T-helper 1 cell treated with Interleukin-12 subunit alpha and Interleukin-12 subunit beta and Interleukin-4 antibody, amounts not matched to agents 30 μg/mL and 1 μg/mL, for 36 hours (primary cell): Measurements from ENCODE around the gene DIAPH3.
"Not testable (repeated sequence)": the region's sequence is repeated elsewhere in the genome, so short reads cannot be mapped to it uniquely, and the experiment has no call there.

Experiments
- H3K27ac Mint-ChIP-seq: one replicate; pipeline ENCODE4 v1.8.0; 2021; ENCODE audit warnings: mild to moderate bottlenecking, mixed read lengths
- H3K27me3 Mint-ChIP-seq: one replicate; pipeline ENCODE4 v1.8.0; 2021; ENCODE audit warnings: low read depth, mixed read lengths
- H3K36me3 Mint-ChIP-seq: one replicate; pipeline ENCODE4 v1.8.0; 2021; ENCODE audit warnings: low read depth, mixed read lengths
- H3K4me1 Mint-ChIP-seq: one replicate; pipeline ENCODE4 v1.8.0; 2021; ENCODE audit warnings: low read depth, mixed read lengths
- H3K4me3 Mint-ChIP-seq: one replicate; pipeline ENCODE4 v1.8.0; 2021; ENCODE audit warnings: mild to moderate bottlenecking, moderate library complexity, mixed read lengths
- H3K9me3 Mint-ChIP-seq: one replicate; pipeline ENCODE4 v1.8.0; 2021; ENCODE audit warnings: mixed read lengths

DIAPH3 gene

DNA sequence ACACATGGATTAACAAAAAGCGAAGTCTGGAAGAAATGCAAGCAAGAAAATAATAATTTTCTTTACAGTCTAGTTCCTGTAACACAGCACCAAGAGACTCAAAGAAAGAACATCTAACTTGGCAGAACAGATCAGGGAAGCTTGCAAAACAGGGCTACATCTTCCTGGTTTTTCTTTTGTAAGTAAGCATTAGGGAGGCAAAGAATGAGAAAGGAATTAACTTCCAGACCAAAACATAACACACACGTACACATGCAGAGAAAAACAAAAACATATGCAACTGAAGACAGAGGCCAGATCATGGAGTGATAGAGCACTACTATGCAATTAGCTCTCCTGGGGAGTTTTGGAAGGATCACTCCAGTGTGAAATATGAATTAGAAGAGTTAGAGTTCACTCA is 120.5 kb downstream of the DIAPH3 start:
- Mint-ChIP-seq H3K4me1 (no peaks in the 10 kb centered on the region), H3K27ac (no peak overlapping the region), H3K27me3 (no peaks in the 10 kb centered on the region), H3K36me3 (peaks cover 13% of the 10 kb centered on the region), H3K4me3 (no peak overlapping the region), H3K9me3 (peaks cover 4% of the 10 kb centered on the region)

DNA sequence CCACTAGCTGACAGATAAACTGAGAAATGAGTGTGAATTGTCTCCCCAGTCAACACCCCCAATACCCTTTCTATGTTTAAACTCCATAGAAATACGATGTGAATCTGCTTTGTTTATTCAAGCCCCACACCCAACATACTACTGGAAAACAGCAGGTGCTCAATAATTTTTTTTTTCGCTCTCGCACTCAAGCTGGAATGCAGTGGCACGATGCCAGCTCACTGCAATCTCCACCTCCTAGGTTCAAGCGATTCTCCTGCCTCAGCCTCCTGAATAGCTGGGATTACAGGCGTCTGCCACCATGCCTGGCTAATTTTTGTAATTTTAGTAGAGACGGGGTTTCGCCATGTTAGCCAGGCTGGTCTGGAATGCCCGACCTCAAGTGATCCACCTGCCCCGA is 123.1 kb downstream of the DIAPH3 start:
- not testable (repeated sequence) for H3K27ac Mint-ChIP-seq, H3K4me1 Mint-ChIP-seq, H3K27me3 Mint-ChIP-seq, H3K9me3 Mint-ChIP-seq, H3K36me3 Mint-ChIP-seq, H3K4me3 Mint-ChIP-seq

DNA sequence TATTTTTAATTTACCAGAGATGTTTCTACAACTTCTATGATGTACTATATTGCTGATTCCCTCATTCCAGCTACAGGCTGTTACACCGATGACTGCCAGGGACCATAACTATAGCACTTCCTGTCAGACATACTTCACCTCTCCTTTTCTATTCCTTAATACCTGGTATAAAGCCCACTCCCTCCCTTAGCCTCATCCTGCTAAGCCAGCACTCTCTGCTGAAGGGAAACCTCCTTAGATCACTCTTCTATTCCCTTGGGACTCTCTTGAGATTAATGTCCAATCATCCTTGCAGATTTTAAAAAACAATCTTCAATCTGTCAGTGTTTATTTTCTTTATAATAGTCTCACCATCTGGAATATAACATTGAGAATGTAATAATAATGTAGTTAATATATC is 127.9 kb downstream of the DIAPH3 start:
- Mint-ChIP-seq H3K27me3 (no peaks in the 10 kb centered on the region), H3K4me1 (no peaks in the 10 kb centered on the region), H3K27ac (no peak overlapping the region), H3K9me3 (no peaks in the 10 kb centered on the region), H3K36me3 (peaks cover 8% of the 10 kb centered on the region), H3K4me3 (no peak overlapping the region)

DNA sequence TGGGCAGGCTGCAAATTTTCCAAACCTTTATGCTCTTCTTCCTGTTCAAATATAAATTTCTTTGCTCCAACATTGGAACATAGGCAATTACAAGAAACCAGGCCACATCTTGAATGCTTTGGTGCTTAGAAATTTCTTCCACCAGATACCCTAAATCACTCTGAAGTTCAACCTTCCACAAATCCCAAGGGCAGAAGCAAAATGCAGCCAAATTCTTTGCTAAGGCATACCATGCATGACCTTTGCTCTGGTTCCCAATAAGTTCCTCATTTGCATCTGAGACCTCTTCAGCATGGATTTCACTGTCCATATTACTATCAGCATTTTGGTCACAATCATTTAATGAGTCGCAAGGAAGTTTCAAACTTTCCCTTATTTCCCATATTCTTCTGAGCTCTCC is 130.9 kb downstream of the DIAPH3 start:
- Mint-ChIP-seq H3K27ac (no peak overlapping the region), H3K9me3 (no peaks in the 10 kb centered on the region), H3K27me3 (no peaks in the 10 kb centered on the region), H3K4me1 (no peaks in the 10 kb centered on the region), H3K4me3 (no peak overlapping the region), H3K36me3 (peaks cover 11% of the 10 kb centered on the region)

DNA sequence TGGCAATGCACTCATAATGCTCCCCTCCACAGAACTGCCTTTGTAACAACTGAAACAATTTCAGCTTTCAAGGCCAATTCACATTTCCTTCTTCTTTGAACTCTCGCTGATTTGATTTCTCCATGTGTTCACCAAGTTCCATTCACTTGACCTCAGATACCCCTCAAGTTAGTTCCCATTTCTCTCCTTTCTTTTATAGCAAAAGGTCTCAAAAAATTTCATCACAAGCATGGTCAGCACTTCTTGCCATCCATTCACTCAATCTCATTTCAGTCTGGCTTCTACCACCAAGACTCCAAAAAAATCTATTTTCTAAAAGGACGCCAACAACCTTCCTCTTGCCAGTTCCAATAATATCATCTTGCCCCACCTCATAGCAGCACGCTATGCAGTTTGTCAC is 135.7 kb downstream of the DIAPH3 start:
- H3K27me3 Mint-ChIP-seq: no peaks in the 10 kb centered on the region
- peaks cover 19% of the 10 kb centered on the region for H3K36me3 Mint-ChIP-seq
- H3K27ac Mint-ChIP-seq: no peak overlapping the region
- no peak overlapping the region for H3K4me3 Mint-ChIP-seq
- H3K9me3 Mint-ChIP-seq: peaks cover 10% of the 10 kb centered on the region
- no peaks in the 10 kb centered on the region for H3K4me1 Mint-ChIP-seq

DNA sequence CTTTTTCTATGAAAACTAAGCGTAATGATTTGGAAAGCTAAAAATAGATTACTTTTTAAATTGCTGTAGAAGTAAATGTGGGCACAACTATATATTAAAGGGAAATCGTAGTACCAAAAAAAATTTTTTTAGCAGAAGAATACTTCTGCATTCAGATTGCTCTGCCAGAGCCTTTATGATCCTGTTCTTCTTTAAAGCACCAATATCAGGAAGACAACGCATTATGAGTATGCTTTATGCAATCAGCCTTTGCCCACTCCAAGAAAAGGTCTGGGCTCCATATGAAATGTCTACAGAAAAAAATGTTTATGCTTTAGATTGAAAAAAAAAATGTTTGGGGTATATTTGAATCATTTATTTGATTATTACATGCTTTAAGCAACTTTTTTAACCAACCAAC is 137.4 kb downstream of the DIAPH3 start:
- no peak overlapping the region for H3K27ac Mint-ChIP-seq
- peaks cover 20% of the 10 kb centered on the region for H3K36me3 Mint-ChIP-seq
- peaks cover 10% of the 10 kb centered on the region for H3K9me3 Mint-ChIP-seq
- peaks cover 9% of the 10 kb centered on the region for H3K4me1 Mint-ChIP-seq
- H3K4me3 Mint-ChIP-seq: no peak overlapping the region
- H3K27me3 Mint-ChIP-seq: no peaks in the 10 kb centered on the region

DNA sequence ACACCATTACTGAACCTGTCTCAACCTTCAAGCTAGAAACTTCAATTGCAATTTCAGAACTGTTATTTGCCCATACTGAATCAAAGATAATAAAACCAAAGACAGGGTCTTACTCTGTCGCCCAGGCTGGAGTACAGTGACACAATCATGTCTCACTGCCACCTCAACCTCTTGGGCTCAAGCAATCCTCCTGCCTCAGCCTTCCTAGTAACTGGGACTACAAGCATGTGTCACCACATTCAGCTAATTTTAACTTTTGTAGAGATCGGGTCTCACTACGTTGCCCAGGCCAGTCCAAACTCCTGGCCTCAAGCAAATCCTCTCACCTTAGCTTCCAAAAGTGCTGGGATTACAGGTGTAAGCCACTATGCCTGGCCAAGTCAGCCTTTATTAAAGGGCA is 143.4 kb downstream of the DIAPH3 start:
- Mint-ChIP-seq H3K36me3 (peaks cover 17% of the 10 kb centered on the region), H3K27me3 (no peaks in the 10 kb centered on the region), H3K4me3 (no peak overlapping the region), H3K27ac (peak overlapping the region; percentile 59), H3K4me1 (peaks cover 37% of the 10 kb centered on the region), H3K9me3 (peaks cover 12% of the 10 kb centered on the region)

DNA sequence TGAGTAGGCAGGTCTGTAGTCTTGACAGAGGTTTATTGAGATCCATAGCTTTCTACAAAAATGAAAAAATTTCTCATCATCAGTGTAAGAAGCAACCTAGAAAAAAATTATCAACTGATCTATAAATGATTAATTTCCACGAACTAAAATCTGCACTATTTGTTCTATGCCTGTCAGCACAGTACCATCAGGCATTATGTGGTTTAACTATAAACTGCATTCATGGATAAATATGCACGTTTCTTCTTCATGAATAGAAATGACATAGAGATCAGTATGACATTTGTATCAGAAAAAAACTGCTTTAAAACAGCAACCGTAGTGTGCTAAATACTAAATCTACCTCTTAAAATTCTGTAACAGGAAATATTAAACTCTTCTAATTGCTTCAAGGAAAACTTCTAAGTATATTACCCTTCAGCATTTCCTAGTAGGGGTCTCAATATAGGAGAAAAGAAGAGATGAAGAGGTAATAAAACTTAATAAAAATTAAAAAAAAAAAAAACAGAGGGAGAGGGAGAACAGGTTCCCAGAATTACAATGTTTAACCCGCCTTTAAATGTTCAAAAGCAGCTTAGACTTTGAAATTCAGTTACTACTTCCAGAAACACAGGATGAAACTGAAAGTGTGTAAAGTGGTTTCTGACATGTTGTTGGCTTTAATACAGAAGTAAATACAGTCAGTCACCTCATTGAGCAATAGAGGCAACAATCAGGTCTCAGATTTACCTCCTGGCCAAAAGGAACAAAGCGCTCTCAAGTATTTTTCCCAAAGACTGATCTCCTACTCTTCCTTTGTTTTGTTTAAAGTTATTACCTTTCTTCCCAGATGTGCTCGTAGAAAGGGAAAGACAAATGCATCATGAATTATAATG is 144.4 kb downstream of the DIAPH3 start:
- Mint-ChIP-seq H3K9me3 (peaks cover 9% of the 10 kb centered on the region), H3K4me3 (peak overlapping the region; percentile 51), H3K36me3 (peaks cover 12% of the 10 kb centered on the region), H3K27ac (peak overlapping the region; percentile 59), H3K27me3 (no peaks in the 10 kb centered on the region), H3K4me1 (peaks cover 37% of the 10 kb centered on the region)

DNA sequence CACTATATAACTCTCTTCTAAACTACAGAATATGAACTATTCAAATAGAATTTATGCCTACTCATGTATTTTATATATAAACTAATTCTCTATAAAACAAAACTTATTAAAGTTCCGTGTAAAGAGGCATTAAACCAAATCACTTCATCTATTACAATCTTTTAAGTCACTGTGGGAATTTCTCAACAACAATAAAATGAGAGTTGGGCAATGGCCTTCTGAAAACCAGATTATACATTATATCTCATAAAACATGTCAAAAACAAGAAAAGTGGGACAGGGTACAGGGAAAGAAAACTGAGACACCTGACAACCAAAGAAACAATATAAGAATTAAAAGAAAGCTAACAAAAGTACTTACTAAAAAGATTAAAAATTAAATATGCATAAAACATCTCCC is 145.2 kb downstream of the DIAPH3 start:
- Mint-ChIP-seq H3K27me3 (no peaks in the 10 kb centered on the region), H3K36me3 (peaks cover 9% of the 10 kb centered on the region), H3K27ac (no peak overlapping the region), H3K9me3 (peaks cover 4% of the 10 kb centered on the region), H3K4me1 (peaks cover 37% of the 10 kb centered on the region), H3K4me3 (peak overlapping the region; percentile 51)

DNA sequence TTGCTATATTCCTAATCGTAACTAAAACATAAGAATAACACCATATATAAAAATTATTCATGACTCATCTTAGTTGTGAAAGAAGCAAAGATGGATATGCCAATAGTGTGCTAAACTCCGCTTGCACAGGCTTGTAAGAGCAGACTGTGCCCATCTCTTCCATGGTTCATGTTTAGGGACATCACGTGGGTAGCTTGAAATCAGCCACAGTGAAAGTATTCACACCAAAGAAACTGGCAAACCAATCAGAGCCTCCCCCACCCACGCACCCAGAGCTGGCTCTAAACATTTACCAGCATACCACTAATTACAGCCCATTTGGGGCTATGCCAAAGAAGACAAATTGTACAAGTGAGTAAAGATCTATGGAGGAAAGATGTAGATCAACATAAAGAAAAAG is 147.5 kb downstream of the DIAPH3 start:
- Mint-ChIP-seq H3K4me3 (no peak overlapping the region), H3K4me1 (peaks cover 31% of the 10 kb centered on the region), H3K27me3 (no peaks in the 10 kb centered on the region), H3K9me3 (peaks cover 4% of the 10 kb centered on the region), H3K27ac (no peak overlapping the region), H3K36me3 (peaks cover 5% of the 10 kb centered on the region)

DNA sequence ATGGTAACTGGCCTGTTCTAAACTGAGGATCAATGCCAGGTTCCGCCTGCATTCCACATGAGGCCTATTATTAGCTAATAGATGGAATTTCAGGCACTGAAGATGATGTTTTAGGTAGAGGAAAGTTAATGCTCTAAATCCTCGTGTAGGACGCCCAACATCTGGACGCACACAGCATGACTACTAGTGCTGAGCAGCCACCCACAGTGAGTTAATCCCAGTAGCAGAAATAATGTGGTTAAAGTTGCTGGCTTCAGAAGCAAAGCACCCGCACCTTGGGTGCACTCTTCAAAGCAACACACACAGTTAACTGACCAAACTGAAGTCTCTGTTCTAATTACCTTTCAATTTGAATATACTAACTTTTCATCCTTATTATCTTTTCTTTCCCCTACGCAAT is 150.6 kb downstream of the DIAPH3 start:
- H3K36me3 Mint-ChIP-seq: peaks cover 5% of the 10 kb centered on the region
- H3K4me3 Mint-ChIP-seq: no peak overlapping the region
- H3K4me1 Mint-ChIP-seq: peaks cover 7% of the 10 kb centered on the region
- H3K27ac Mint-ChIP-seq: no peak overlapping the region
- no peaks in the 10 kb centered on the region for H3K27me3 Mint-ChIP-seq
- no peaks in the 10 kb centered on the region for H3K9me3 Mint-ChIP-seq

DNA sequence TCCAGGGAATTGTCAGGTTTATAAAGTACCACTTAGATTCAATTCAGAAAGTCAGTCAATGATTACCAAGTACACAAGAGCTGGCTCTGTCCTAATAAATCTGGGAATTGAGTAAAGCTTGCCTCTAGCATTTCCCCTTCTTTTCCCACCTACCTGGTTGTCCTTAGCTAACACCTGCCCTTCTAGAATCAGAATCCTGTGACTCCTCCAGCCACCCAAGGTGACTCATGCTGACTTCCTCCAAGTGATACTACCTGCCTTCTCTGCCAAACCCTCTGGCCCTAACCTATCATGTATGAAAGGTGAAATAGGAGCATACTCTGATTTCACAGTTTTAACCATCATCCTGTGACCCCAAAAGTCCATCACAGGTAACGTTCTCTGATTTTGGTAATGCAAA is 151.2 kb downstream of the DIAPH3 start:
- no peak overlapping the region for H3K4me3 Mint-ChIP-seq
- peaks cover 5% of the 10 kb centered on the region for H3K4me1 Mint-ChIP-seq
- no peaks in the 10 kb centered on the region for H3K9me3 Mint-ChIP-seq
- H3K36me3 Mint-ChIP-seq: peaks cover 5% of the 10 kb centered on the region
- no peak overlapping the region for H3K27ac Mint-ChIP-seq
- H3K27me3 Mint-ChIP-seq: no peaks in the 10 kb centered on the region

DNA sequence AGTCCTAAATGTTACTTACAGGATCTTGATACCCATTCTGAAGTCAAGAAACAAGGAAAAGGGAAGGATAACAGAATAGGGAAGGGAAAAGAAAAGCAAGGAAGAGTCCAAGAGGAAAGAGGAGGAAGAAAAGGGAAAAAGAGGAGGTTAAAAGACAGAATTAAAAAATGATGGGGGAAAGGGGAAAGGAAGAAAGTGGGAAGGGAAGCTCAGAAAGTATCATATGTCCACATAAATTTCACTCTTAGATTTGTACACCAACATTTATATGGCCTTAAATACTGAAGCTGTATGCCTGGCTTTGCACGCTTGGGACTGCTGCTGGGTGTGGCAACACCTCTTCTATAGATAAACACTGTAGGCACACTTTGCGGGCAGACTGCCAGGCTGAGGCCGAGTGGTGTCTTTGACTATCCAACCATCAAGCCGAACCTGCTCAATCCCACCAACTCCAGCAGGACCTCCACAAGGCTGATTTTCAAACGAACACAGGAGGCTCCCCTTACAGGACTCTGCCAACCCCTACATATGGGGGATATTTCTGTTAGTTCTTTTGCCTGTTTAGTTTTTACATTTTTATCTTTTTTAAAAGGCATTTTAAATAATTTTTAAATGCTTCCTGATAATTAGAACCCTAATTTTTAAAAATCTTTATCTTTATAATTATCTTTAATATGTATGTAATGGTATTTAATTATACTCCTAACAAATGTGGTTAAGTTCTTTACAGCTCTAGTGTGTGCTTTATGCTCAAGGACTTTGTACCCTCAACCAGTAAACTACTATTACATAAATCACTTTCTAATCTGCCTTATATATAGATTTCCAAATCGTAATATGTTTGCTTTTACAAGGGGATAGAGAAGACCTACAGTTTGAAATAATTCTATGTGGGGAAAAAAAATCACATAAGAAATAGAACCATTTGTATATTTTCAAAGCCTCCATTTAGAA is 154.2 kb downstream of the DIAPH3 start:
- no peaks in the 10 kb centered on the region for H3K9me3 Mint-ChIP-seq
- no peaks in the 10 kb centered on the region for H3K27me3 Mint-ChIP-seq
- H3K27ac Mint-ChIP-seq: no peak overlapping the region
- peaks cover 5% of the 10 kb centered on the region for H3K36me3 Mint-ChIP-seq
- H3K4me1 Mint-ChIP-seq: peaks cover 3% of the 10 kb centered on the region
- no peak overlapping the region for H3K4me3 Mint-ChIP-seq

DNA sequence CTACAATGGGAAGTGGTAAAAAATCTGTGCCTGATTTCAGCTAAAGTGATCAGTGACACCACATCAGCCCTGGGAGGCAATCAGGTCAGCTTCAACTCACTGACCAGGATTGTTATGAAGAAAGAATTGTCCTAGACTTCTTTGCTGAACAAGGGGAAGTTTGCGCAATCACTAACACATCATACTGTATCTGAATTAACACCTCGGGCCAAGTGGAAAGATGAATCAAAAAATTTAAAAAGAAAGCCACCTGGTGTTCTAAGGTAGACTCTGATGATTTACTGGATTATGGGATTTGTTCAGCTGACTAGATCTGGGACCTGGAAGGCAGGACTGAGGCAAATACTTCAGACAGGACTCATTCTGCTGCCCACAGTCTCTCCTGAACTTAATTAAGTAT is 161.8 kb downstream of the DIAPH3 start:
- Mint-ChIP-seq H3K4me3 (no peak overlapping the region), H3K27me3 (no peaks in the 10 kb centered on the region), H3K4me1 (peaks cover 4% of the 10 kb centered on the region), H3K36me3 (peaks cover 13% of the 10 kb centered on the region), H3K9me3 (no peaks in the 10 kb centered on the region), H3K27ac (no peak overlapping the region)

DNA sequence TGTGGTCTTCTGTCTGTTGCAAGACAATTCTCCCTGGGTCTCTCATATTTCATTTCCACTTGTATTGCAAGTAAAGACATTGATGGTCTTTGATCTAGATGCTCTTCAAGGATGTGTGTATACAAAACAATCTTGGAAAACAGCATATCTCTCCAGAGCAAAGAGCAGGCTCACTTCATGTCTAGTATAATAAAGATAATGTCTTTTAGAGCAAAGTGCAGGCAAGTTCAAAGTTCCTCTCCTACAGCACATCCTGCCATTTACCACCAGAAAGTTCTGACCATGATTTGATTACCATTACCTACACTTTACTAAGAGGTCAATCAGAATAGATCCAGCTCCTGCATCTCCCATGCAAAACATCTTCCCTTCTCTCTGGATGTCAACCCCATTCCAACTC is 162.8 kb downstream of the DIAPH3 start:
- Mint-ChIP-seq H3K27me3 (no peaks in the 10 kb centered on the region), H3K27ac (peak overlapping the region; percentile 4), H3K9me3 (no peaks in the 10 kb centered on the region), H3K4me1 (peaks cover 4% of the 10 kb centered on the region), H3K36me3 (peaks cover 11% of the 10 kb centered on the region), H3K4me3 (no peak overlapping the region)
